Esophagus muscularis mucosa (tissue), 3 donors: ENCODE results near the gene NDUFS7.

Source experiments
- CTCF ChIP-seq, 3 experiments: fragments of 200-600 bp in 2 of 3; fragments of 450-650 bp in 1 of 3; sonication (generic) in 2 of 3; IDR thresholded peaks; one replicate each; pipeline ENCODE4 v1.5.1; 2017 to 2019; ENCODE audit warnings: antibody characterized with exemption in 3 of 3, mild to moderate bottlenecking in 2 of 3, moderate library complexity in 1 of 3
- POLR2A ChIP-seq: fragments of 450-650 bp; IDR thresholded peaks from one replicate; pipeline ENCODE4 v1.6.1; 2017; ENCODE audit warnings: antibody characterized with exemption, moderate library complexity, mild to moderate bottlenecking, low read depth
- POLR2AphosphoS5 ChIP-seq, 2 donors: sonication (generic); formaldehyde crosslinking; IDR thresholded peaks; one replicate each; pipeline ENCODE4 v1.6.1; 2017; ENCODE audit warnings: antibody characterized with exemption in 2 of 2

DNA sequence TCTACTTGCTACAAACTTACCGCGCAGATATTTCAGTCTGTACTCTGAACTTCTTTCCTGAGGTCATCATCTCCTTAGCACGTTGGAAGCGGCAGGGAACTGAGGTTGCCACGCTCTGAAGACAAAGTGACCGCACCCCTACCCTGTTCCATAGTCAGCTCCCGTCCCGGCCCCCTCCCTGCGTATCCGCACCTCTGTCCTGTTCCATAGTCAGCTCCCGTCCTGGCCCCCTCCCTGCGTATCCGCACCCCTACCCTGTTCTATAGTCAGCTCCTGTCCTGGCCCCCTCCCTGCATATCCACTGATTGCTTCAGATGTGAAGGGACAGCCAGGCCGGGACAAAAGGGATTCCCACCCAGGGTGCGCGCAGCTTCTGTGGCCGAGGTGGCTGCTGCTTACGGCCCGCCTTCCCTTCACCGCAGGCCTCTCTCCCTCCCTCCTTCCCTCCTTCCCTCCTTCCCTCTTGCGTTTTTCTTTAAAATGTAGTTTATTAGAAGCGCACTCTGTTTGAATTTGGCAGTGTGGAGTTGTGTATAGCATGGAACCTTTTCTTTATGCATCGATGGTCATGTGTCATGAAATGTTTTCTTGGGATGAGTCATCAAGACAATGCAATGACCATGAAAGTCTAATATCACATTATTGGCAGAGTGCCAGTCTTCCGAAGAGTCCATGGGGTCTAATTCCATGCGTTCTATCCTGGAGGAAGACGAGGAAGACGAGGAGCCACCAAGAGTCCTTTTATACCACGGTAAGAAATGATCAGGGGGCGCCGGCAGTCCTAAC, 21.9 kb upstream of the NDUFS7 start:
- TF ChIP-seq POLR2A = no peak
- no peak for TF ChIP-seq CTCF (IDR thresholded peaks at IDR 0.05)
- no peak for TF ChIP-seq POLR2AphosphoS5 (IDR thresholded peaks at IDR 0.05)
